Tibial nerve (tissue), 3 donors: ENCODE measurements around the gene CDKN1C.

Experiments
- POLR2A ChIP-seq, 2 donors: fragments of 450-650 bp; IDR thresholded peaks; one replicate each; pipeline ENCODE4 v1.6.1; 2017; ENCODE audit warnings: antibody characterized with exemption in 2 of 2, mild to moderate bottlenecking in 2 of 2, moderate library complexity in 2 of 2
- TF ChIP-seq, protein P1 (sequence below), 5 experiments: fragments of 200-600 bp in 3 of 5; fragments of 450-650 bp in 2 of 5; sonication (generic) in 3 of 5; IDR thresholded peaks; one replicate each; pipeline ENCODE4 v1.5.1; 2016 to 2019; ENCODE audit warnings: antibody characterized with exemption in 5 of 5, mild to moderate bottlenecking in 3 of 5, moderate library complexity in 2 of 5

DNA sequence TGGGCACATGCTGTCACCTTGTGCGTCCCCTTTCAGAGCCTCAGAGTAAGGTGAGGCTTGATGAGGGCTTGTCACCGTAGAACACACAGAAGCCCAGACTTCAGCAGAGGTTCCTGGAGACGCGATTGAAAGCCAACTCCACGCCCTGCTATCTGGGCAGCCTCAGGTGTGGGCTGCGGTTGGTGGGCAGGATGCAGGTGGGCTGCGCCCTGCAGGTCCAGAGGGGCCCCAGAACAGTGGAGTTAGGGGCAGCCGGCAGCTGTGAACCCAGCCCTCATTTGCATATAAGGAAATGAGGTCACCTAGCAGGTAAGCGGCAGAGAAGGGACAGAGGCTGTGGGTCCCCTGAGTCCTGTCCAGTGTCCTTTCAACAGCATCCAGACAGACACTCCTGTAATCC, 28.2 kb upstream of the CDKN1C start:
- TF ChIP-seq, protein P1, sequence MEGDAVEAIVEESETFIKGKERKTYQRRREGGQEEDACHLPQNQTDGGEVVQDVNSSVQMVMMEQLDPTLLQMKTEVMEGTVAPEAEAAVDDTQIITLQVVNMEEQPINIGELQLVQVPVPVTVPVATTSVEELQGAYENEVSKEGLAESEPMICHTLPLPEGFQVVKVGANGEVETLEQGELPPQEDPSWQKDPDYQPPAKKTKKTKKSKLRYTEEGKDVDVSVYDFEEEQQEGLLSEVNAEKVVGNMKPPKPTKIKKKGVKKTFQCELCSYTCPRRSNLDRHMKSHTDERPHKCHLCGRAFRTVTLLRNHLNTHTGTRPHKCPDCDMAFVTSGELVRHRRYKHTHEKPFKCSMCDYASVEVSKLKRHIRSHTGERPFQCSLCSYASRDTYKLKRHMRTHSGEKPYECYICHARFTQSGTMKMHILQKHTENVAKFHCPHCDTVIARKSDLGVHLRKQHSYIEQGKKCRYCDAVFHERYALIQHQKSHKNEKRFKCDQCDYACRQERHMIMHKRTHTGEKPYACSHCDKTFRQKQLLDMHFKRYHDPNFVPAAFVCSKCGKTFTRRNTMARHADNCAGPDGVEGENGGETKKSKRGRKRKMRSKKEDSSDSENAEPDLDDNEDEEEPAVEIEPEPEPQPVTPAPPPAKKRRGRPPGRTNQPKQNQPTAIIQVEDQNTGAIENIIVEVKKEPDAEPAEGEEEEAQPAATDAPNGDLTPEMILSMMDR (IDR thresholded peaks at IDR 0.05), result no peak
- no peak for TF ChIP-seq POLR2A (IDR thresholded peaks at IDR 0.05)
